GM21447 (cell line): ENCODE measurements around the gene SUSD4.
"Not testable (repeated sequence)": the region's sequence is repeated elsewhere in the genome, so short reads cannot be mapped to it uniquely, and the experiment has no call there.

Source experiments
- ATAC-seq: cut with Tn5 transposase; IDR thresholded peaks from one replicate; pipeline ENCODE4 v1.9.1; 2021; ENCODE audit not compliant: unreplicated experiment

Gene SUSD4

DNA sequence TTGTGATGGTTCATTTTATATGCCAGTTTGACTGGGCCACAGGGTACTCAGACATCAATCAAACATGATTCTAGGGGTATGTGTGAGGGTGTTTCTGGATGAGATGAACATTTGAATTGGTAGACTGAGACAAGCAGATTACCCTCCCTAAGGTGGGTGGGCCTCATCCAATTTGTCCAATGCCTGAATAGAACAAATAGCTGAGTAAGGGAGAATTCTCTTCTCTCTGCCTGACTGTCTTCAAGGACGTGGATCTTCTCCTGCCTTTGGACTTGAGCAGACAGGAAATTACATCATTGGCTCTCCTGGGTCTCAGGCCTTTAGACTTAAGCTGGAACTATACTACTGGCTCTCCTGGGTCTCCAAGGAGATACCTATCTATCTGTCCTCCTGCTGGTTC lies 64.4 kb downstream of the SUSD4 start:
- no peak for ATAC-seq

DNA sequence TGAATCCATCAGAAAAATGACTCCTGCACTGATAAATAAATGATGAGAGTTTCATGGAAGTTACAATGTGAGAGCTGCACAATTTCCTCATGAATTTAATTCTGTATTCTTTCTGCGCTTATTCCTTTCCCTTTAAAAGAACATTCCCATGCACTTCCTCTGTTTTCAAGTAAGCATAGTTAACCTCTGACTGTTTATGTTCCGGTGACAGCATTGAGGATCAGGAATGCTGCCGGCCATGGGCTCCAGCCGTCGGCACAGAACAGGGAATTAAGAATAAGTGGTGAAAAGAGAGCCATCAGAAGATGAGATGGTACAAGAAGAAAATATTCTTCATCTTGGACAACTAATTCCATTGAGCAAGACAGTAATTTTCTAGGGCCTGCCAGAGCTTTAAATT lies 65.3 kb downstream of the SUSD4 start:
- ATAC-seq = no peak

DNA sequence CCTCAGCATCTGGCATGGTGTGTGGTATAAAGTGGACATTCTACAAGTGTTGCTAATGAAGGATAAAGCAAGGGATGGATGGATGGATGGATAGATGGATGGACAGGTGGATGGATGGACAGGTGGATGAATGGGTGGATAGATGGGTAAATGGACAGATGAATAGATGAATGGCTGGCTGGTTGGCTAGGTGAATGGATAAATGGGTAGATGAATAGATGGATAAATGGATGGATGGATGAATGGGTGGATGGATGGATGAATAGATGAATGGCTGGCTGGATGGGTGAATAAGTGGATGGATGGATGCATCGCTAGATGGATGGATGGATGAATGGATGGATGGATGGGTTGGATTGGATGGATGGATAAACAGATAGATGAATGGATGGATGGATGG lies 66.2 kb downstream of the SUSD4 start:
- no peak for ATAC-seq

DNA sequence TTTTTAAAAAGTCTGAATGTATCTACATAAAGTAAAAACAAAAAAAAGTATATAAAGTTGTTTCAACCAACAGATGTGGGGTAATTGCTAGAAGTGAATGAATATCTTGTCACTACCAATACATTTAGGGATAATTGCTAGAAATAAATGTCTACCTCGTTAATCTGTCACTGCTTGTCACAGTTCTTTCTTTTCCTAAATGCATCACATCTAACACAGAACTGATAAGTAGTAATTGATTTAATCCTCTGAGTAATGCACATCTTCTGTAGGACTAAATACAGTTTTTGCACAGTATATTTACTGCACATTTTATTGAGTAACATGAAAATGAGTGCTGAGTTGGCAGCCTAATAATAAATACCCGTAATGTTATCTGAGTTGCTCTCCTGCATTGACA lies 72.2 kb downstream of the SUSD4 start:
- no peak for ATAC-seq

DNA sequence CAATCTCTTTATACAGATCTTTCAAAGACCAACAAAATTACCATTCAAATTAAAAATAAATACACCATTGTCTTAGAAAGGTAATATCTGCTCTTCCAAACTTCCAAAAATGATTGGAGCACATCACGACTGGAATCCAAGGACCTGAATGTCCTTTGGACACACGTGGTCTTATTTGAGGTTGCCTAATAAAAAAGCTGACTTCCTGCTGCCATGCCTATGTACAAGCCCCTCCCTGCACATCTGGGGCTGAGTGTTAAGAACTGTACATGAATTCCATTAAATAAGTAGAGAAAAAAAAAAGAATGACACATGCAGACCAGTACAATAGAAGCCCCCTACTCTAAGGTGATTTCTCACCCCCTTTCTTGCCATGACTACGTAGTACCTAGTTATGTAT lies 73.6 kb downstream of the SUSD4 start:
- no peak for ATAC-seq

DNA sequence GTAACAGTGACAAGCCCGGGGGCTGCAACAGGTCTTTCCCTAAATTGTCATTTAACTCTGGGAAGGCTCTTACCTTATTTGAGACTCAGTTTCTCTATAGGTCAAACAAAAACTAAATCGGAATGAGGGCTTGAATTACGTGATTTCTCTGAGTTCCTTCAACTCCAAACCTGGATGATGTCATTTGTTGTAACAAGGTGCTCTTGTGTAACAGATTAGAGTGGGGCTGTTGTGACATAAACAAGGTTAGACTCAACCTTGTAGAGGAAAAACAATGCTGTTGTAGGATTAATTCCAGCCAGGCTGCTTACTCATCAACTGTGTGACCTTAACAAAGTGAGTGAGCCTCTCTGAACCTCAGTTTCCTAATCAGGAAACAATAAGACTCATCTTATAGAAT lies 74.4 kb downstream of the SUSD4 start:
- ATAC-seq = no peak

DNA sequence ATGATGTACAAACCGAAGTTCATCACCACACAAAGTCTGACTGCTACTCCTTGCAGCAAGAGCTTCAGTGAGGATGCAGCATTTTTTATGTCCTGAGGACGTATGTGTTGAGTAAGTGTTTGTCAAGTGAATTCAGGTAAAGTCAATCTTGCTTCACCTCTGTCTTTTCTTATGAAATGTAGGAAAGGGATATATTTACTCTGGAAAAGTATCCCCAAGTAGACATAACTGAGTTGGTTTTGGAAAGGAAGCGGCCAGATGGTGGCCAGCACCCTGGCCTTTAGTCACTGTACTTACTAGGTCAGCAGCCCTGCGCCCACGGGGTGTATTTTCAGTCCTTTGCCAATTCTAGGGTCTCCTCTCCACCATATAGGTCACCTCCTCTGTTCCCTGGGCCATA lies 75.2 kb downstream of the SUSD4 start:
- ATAC-seq = no peak

DNA sequence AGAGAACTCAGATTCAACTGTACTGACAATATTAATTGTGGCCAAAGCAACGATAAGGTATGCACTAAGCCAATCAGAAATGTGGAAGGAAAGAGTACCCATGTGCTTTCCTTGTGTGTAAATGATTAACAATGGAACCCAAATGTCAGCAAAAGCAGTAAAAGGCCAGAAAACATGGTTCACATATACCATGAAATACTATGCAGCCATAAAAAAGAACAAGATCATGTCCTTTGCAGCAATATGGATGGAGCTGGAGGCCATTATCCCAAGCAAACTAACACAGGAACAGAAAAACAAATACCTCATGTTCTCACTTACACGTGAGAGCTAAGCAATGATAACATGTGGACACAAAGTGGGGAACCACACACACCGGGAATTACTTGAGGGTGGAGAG lies 78.5 kb downstream of the SUSD4 start:
- no peak for ATAC-seq

DNA sequence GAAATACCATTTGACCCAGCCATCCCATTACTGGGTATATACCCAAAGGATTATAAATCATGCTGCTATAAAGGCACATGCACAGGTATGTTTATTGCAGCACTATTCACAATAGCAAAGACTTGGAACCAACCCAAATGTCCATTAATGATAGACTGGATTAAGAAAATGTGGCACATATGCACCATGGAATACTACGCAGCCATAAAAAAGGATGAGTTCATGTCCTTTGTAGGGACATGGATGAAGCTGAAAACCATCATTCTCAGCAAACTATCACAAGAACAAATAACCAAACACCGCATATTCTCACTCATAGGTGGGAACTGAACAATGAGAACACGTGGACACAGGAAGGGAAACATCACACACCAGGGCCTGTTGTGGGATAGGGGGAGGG lies 80.3 kb downstream of the SUSD4 start:
- ATAC-seq = not testable (repeated sequence)

DNA sequence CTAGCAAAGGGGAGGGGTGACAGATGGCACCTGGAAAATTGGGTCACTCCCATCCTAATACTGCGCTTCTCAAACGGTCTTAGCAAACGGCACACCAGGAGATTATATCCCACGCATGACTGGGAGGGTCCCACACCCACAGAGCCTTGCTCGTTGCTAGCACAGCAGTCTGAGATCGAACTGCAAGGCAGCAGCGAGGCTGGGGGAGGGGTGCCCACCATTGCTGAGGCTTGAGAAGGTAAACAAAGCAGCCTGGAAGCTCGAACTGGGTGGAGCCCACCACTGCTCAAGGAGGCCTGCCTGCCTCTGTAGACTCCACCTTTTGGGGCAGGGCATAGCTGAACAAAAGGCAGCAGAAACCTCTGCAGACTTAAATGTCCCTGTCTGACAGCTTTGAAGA lies 85.7 kb downstream of the SUSD4 start:
- not testable (repeated sequence) for ATAC-seq

DNA sequence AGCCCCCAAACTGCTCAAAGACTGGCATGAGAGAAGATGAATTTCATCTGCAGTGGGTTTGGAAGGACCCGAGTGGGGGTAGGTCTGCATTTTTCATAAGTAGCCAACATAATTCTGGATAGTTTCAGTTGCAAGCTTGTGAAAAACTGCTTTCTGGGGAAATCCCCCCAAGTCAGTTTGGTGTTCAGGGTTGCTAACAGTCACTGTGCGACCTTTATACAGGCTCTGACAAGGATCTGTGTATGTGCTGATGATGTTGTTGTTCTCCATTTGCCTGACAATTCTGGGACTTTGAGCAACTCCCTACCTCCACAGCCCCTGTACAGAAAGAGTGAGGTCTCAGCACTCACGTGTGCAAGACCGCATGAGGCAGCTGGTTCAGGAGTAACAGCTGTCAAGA lies 87.9 kb downstream of the SUSD4 start:
- no peak for ATAC-seq

DNA sequence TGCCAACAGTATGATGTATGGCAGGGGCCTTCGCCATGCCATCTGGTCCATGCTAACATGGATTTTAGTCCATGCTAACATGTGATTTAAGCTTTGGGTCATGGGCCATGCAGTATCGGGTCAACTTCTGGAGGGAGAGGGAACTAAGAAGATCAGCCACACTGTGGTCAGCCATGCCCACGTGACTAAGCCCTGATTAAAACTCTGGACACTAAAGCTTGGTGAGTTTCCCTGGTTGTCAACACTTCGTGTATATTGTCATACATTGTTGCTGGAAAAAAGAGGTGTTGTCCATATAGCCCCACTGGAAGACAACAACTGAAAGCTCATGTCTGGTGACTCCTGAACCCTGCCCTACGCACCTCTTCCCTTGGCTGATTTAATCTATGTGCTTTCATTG lies 90.5 kb downstream of the SUSD4 start:
- ATAC-seq = no peak

DNA sequence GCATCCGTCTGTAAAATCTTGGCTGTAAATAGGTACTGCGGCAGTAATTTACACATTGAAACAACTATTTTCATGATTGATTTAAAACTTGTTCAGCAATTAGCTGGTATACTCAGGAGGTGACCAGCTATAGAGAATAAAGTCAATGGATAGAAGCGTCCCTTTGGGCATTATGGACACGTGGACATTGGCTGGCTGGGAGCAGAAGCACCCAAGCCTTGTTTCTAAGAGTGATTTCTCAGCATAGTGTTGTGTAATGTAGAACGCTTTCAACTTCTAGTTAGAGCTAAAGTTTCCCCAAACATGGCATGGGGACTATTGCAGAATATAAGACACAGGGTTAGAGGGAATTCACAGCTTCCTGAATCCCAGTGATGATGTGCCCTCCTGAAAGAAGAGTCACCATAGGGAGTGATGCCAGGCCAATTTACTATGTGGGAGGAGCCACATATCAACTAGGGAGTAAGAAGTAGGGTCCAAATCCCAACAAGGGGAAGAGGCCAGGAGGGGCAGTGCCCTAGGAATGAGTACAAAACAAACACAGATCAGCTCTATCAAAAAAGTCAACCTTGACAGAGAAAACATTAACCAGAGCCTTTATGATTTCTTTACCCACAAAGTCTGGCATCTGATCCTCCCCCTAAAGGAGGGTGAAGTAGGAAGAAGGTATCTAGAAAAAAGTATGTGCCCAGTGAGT lies 92.7 kb downstream of the SUSD4 start:
- no peak for ATAC-seq

DNA sequence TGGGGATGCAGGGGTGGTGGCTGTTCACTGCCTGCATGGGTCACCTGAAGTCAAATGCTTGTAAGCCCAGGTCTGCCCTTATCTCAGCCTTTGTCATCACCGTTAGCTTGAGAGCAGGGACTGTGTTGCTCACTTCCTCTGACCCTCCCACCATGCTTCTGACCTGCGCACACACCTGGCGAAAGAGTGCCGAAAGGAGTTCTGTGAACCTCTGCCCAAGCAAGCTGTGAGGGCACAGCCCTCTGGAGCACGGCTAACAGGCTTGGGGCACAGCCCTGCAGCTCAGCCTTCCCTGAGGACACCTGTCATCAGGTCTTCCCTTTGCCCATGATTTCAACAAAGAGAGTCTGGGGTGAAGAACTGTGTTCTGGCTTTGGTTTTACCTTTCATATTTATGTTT lies 93.8 kb downstream of the SUSD4 start:
- no peak for ATAC-seq

DNA sequence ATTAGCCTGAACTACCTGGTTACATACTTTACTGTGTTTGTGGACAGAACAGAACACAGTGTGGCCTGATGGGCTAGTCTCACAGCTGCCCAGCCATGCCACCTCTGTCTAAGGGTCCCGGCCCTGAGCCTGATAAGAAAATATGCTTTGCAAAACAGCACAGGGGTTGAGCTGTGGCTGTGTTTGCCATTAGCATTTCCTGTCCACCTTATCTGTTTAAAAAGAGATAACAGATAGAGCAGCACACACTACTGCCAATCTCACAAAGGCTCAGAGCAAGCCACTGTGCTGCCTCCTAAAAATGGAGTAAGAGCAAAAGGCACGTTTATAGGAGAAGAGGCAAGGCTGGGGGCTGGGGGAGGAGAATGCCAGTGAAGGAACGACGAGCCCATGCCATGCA lies 95.0 kb downstream of the SUSD4 start:
- ATAC-seq = no peak

DNA sequence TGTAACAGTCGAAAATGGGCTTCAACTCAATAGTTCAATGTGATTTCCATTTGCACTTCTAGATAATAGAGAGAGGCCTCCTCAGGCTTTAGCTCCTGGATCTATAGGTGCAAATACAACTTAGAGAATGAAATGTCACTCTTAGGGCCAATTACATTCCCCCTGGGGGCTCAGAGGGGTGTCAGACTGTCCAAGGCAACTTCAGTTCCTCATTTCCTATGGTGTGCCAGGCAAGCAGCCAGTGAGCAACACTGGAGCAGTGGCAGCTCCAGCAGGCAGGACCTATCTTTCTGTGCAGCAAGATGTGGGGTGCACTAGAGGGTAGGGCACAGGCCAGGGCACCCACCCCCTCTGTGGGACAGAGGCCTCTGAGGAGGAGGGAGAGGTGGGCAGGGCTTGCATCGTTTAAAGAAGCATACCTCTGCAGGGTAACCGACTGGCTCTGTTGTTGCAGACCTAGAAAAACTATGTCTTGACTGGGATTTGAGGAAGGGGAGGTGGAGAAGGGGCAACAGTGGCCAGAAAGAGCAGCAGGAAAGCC lies 97.3 kb downstream of the SUSD4 start:
- no peak for ATAC-seq

DNA sequence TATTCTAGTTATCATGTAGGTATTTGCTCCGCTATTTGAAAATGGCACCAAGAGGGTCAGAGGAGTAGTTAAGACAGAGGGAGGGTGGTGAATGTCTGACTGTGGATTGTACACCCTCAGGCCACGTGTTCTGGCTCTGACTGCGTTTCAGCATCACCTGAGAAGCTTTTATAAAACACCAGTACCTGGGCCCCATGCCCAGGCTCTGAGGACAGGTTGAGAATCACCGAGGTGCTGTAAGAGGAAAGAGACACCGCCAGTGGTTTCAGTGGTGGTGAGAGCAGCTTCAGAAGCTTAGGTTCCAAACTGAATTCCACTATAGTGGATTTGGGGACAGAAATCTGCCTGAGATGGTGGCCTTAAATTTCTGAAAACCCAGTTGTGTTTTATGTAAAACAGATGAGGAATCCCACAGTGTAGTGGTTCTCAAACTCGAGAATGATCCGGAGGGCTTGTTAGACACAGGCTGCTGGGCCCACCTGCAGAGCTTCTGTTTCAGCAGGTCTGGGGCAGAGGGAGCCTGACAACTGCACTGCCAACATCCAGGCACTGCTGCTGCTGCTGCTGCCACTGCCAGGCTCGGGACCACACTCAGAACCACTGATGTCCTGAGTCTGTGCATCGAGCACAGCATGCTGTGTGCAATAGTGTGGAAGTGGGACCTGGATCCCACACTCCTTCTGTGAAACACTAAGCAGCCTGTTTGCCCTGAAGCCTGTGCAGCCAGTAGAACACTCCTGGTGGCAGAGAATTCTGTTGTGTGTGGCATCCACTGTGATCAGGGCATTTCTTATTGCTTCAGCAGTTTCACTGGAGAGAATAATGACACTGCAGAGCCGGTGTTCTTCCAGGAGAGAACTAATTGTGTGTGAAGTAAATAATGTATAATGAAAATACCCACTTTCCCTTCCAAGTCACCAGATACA lies 98.7 kb downstream of the SUSD4 start:
- no peak for ATAC-seq

DNA sequence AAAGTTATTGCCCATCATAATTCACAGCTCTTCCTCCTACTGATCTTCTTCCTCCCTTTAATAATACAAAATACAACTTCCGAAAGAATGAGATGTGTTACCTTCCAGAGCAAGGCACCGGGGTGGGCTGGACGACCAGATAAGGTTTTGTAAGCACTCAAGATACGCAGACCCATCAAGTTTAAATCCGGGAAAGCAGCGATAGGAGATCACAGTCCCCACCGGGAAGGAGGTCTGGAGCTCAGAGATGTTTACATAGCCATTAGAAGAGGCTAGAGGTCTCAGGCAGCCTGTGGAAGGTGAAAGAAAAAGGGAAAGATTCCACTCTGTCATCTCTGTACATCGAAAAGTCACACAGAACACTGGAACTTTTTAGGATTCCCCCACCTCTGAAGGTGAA lies 99.4 kb downstream of the SUSD4 start:
- no peak for ATAC-seq

DNA sequence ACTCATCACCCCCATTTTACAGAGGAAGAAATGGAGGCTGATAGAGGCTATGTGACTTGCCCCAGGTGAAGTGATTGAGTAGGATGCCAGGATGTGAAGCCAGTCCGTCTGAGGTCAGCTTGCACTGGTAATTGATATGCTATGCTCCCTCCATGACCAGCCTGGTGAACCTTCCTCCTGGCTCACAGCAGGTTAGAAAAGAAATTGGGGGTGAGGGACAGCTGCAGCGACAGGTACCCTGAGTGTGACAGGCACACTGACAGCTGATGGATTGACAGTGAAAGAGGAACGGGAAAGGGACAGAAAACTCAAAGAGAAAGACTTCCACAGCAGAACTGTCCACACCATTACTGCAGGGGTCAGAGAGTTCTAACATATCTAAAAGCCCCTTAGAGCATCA lies 102.1 kb downstream of the SUSD4 start:
- no peak for ATAC-seq

DNA sequence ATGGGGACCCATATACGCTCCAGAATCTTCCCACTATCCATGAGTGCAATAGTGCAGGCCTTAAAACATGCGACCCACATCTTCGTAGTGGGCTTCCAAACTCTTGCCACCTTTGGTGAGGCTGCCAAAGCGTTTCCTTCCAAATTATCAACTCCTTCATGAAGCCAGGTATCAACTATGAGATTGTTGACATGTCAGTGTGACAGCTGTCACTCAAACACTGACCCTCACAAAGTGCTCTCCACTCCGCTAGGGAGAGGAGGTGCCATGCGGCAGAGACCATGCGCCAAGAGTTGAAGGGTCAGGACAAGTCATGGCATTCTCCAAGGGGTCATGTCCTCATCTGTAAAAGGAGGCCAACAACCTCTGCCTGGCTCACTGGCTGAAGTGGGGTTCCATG lies 103.3 kb downstream of the SUSD4 start:
- ATAC-seq = no peak

DNA sequence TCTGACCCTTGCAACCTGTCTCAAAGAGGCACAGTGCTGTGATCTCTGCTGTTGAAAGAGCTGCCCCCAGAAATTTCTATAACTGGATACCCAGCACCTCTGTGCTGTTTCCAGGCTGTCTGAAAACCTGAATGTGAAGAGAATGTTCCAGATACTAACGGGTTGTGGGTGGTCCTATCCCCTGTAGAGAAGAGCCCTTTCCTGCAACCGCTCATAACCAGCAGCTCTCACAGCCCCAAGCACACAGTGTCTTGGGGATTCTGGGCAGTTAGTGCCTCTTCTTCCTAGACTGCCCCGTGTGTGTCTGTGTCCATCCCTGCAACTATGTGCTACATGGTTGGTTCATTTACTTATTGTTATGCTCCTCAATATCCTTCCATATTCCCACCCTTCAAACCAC lies 104.5 kb downstream of the SUSD4 start:
- ATAC-seq = no peak

DNA sequence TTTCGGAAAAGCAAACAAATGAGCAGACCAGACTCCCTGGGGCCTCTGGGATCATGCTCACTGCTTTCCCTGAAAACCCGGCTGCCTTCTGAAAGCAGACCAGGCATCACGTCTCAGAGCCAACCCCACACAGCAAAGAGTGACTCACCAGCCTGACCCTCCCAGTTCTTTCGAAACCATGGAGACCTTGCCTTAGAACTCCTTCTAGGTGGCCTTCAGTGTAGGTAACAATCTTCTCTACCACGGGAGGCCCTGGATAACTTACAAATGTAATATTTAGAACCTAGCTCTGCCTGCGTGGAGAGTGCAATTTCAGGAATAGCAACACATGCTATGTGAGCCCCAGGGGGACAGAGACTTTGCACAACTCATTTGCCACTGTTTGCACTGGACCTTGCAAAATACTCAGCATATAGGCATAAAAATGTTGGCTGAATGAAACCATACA lies 105.2 kb downstream of the SUSD4 start:
- no peak for ATAC-seq
